GM12878 (cell line): ENCODE measurements around the gene ZNF394. TPM values are rescaled to one million over a fixed set of nuclear protein-coding genes. Genes with fewer than 3 reads are reported as not detected.
"Not testable (repeated sequence)": the region's sequence is repeated elsewhere in the genome, so short reads cannot be mapped to it uniquely, and the experiment has no call there.

Experiments used
- ATAC-seq: fragments of 200-7000 bp; cut with Tn5 transposase; 3 replicates; pipeline ENCODE4 v1.9.1; 2020; ENCODE audit warnings: mild to moderate bottlenecking, moderate library complexity
- BruUV-seq: library from RNA; stranded (reverse); fragments of 400-500 nt; replicated peaks from 2 replicates; lab custom pipeline; 2021; lab: Mats Ljungman, UMichigan
- CTCF ChIA-PET: fragments of 300-600 bp; sonication (Branson Sonifier 250); formaldehyde crosslinking; extraction: SDS; loops from one replicate; lab custom pipeline; 2021; ENCODE audit warnings: inconsistent platforms; lab: Yijun Ruan, JAX
- POLR2A ChIA-PET: fragments of 350-600 bp; formaldehyde crosslinking; extraction: SDS; loops from one replicate; lab custom pipeline; 2021; ENCODE audit warnings: inconsistent platforms; lab: Charles Lee
- RAD21 ChIA-PET: fragments of 300-600 bp; sonication (Branson Sonifier 250); formaldehyde crosslinking; loops from one replicate; lab custom pipeline; 2023; ENCODE audit warnings: antibody characterized with exemption; ENCODE audit not compliant: unreplicated experiment; lab: Charles Lee
- SMC1A ChIA-PET: fragments of 300-600 bp; sonication (Branson Sonifier 250); formaldehyde crosslinking; loops from one replicate; lab custom pipeline; 2023; ENCODE audit not compliant: unreplicated experiment, uncharacterized antibody; lab: Charles Lee
- DNase-seq: peaks from one replicate; pipeline ENCODE4 v3.0.0-alpha.2; 2011; ENCODE audit warnings: low read depth, low spot score
- FAIRE-seq: peaks from 3 replicates; lab custom pipeline; 2011; peaks lifted over from hg19 to GRCh38; lab: Jason Lieb, UNC
- H2AFZ ChIP-seq: 2 replicates; pipeline ENCODE4 v1.6.0; 2011; ENCODE audit warnings: low read depth, low read length, control low read depth; ENCODE audit not compliant: control insufficient read depth
- H3K27ac ChIP-seq: 2 replicates; pipeline ENCODE4 v1.5.1; 2011; ENCODE audit warnings: control low read depth; ENCODE audit not compliant: control insufficient read depth, insufficient read depth
- H3K27me3 ChIP-seq, 2 experiments: replicated peaks in 1 of 2; 2 replicates each; pipeline versions ENCODE4 v1.6.0 to v1.6.1; 2011; ENCODE audit warnings: low read length in 1 of 2; ENCODE audit not compliant: control insufficient read depth in 2 of 2, insufficient read depth in 2 of 2
- H3K36me3 ChIP-seq, 2 experiments: 2 replicates each; pipeline ENCODE4 v1.5.1; 2011; ENCODE audit warnings: low read length in 1 of 2; ENCODE audit not compliant: control insufficient read depth in 2 of 2, insufficient read depth in 2 of 2
- H3K4me1 ChIP-seq: 2 replicates; pipeline ENCODE4 v1.6.1; 2011; ENCODE audit warnings: mild to moderate bottlenecking, low read length, moderate library complexity, mixed read lengths; ENCODE audit not compliant: control insufficient read depth, insufficient read depth
- H3K4me2 ChIP-seq: 2 replicates; pipeline ENCODE4 v1.6.0; 2011; ENCODE audit warnings: control low read depth; ENCODE audit not compliant: control insufficient read depth, insufficient read depth
- H3K4me3 ChIP-seq: fragments of 200-600 bp; sonication (generic); 2 replicates; pipeline ENCODE4 v1.5.1; 2016
- H3K79me2 ChIP-seq: 2 replicates; pipeline ENCODE4 v1.6.0; 2011; ENCODE audit warnings: low read length; ENCODE audit not compliant: control insufficient read depth, insufficient read depth
- H3K9ac ChIP-seq: 2 replicates; pipeline ENCODE4 v1.8.0; 2011; ENCODE audit warnings: low read length, control low read depth, mixed read lengths; ENCODE audit not compliant: control insufficient read depth, insufficient read depth
- H3K9me3 ChIP-seq: replicated peaks from 3 replicates; pipeline ENCODE4 v1.5.1; 2011; ENCODE audit warnings: mild to moderate bottlenecking, low read length; ENCODE audit not compliant: control insufficient read depth, insufficient read depth
- H4K20me1 ChIP-seq: 2 replicates; pipeline ENCODE4 v1.6.0; 2011; ENCODE audit not compliant: control insufficient read depth, insufficient read depth
- BCL11A ChIP-seq: IDR thresholded peaks from 2 replicates; pipeline ENCODE4 v1.6.1; 2011; ENCODE audit warnings: low read depth, low read length
- BHLHE40 ChIP-seq, 2 experiments: fragments of 450-650 bp in 1 of 2; IDR thresholded peaks; 2 replicates each; pipeline ENCODE4 v1.6.1; 2011 to 2017; ENCODE audit warnings: low read depth in 2 of 2, borderline replicate concordance in 1 of 2, improper control_type of control experiment in 1 of 2, low read length in 1 of 2, mild to moderate bottlenecking in 1 of 2
- CEBPB ChIP-seq, 2 experiments: fragments of 150-350 bp in 1 of 2; IDR thresholded peaks; 2 replicates each; pipeline ENCODE4 v1.6.1; 2012 to 2014; ENCODE audit warnings: low read depth in 2 of 2, low read length in 2 of 2, borderline replicate concordance in 1 of 2, inconsistent platforms in 1 of 2
- EGR1 ChIP-seq, 2 experiments: IDR thresholded peaks; 1 replicate in 1 of 2; 2 replicates in 1 of 2; pipeline ENCODE4 v1.6.1; 2011 to 2012; ENCODE audit warnings: low read depth in 2 of 2, low read length in 2 of 2, borderline replicate concordance in 1 of 2, mild to moderate bottlenecking in 1 of 2, moderate library complexity in 1 of 2
- FOXK2 ChIP-seq: fragments of 450-650 bp; IDR thresholded peaks from 2 replicates; pipeline ENCODE4 v1.6.1; 2017; ENCODE audit warnings: mild to moderate bottlenecking, moderate library complexity
- HDGF ChIP-seq: fragments of 450-650 bp; IDR thresholded peaks from 2 replicates; pipeline ENCODE4 v1.6.1; 2016; ENCODE audit warnings: antibody characterized with exemption
- JUND ChIP-seq: IDR thresholded peaks from 2 replicates; pipeline ENCODE4 v1.6.1; 2012; ENCODE audit warnings: low read depth, mild to moderate bottlenecking, low read length, improper control_type of control experiment, moderate library complexity
- MYC ChIP-seq: IDR thresholded peaks from 2 replicates; pipeline ENCODE4 v1.6.1; 2011; ENCODE audit warnings: mild to moderate bottlenecking, low read length, moderate library complexity, inconsistent platforms; ENCODE audit not compliant: insufficient read depth, insufficient replicate concordance, insufficient read length, severe bottlenecking
- NR2C2 ChIP-seq: IDR thresholded peaks from 2 replicates; pipeline ENCODE4 v1.6.1; 2011; ENCODE audit warnings: borderline replicate concordance, low read depth; ENCODE audit not compliant: control insufficient read depth, insufficient read length
- RAD51 ChIP-seq: fragments of 450-650 bp; IDR thresholded peaks from 2 replicates; pipeline ENCODE4 v1.6.1; 2016; ENCODE audit warnings: moderate library complexity, mild to moderate bottlenecking, inconsistent platforms
- RCOR1 ChIP-seq: conservative IDR thresholded peaks from 2 replicates; pipeline ENCODE4 v1.6.1; 2012; ENCODE audit warnings: low read depth, low read length, improper control_type of control experiment
- SIX5 ChIP-seq: IDR thresholded peaks from 2 replicates; pipeline ENCODE4 v1.6.1; 2011; ENCODE audit warnings: mild to moderate bottlenecking, low read depth, low read length, moderate library complexity; ENCODE audit not compliant: severe bottlenecking
- SREBF2 ChIP-seq: IDR thresholded peaks from 2 replicates; pipeline ENCODE4 v1.6.1; 2012; ENCODE audit warnings: mild to moderate bottlenecking, low read length
- TAF1 ChIP-seq: IDR thresholded peaks from 2 replicates; pipeline ENCODE4 v1.6.1; 2011; ENCODE audit warnings: mild to moderate bottlenecking, low read depth, low read length, borderline replicate concordance
- YY1 ChIP-seq: IDR thresholded peaks from 2 replicates; pipeline ENCODE4 v1.6.1; 2011; ENCODE audit warnings: low read depth, mild to moderate bottlenecking, low read length
- WGBS: methylation state at CpG from one replicate; pipeline ENCODE4 v1.1.6; 2016; ENCODE audit warnings: low lambda C conversion rate; ENCODE audit not compliant: insufficient replicate concordance, insufficient coverage; ENCODE audit errors: missing lambda C conversion rate; 5-methylcytosine and 5-hydroxymethylcytosine counted together
- in situ Hi-C: fragments of 300-500 bp; cut with MboI; formaldehyde crosslinking; loops from 9 replicates; pipeline ENCODE4 v1.14.3; 2018; ENCODE audit warnings: mixed read lengths
- intact Hi-C: fragments of 100-400 bp; cut with micrococcal nuclease; formaldehyde crosslinking; loops from one replicate; pipeline ENCODE4 v1.14.2; 2022; ENCODE audit not compliant: unreplicated experiment
- polyA plus RNA-seq, 11 experiments: library from polyadenylated mRNA; depleted of rRNA in 4 of 11; unstranded in 6 of 11; stranded (reverse) in 5 of 11; fragments of >200 nt; fragmentation: Nextera tagmentation in 4 of 11; fragmentation: Illumina TruSeq in 1 of 11; extraction: Ambion mirVana in 4 of 11; extraction: Trizol in 1 of 11; gene quantifications; 1 replicate in 1 of 11; 2 replicates in 10 of 11; pipeline versions ENCODE4 v1.2.1 to v1.2.3, GENCODE V29; 2011 to 2016; ENCODE audit warnings: inconsistent platforms in 2 of 11, missing spikeins in 2 of 11, low read depth in 1 of 11
- total RNA-seq, 4 experiments: library from RNA; depleted of rRNA in 3 of 4; stranded (reverse); fragments of >200 nt in 3 of 4; fragmentation: Illumina TruSeq in 1 of 4; extraction: Trizol in 1 of 4; gene quantifications; 2 replicates each; pipeline versions ENCODE4 v1.2.1 to v1.2.3, GENCODE V29; 2013 to 2021
- TF ChIP-seq, protein P1 (sequence below): fragments of 450-650 bp; IDR thresholded peaks from 2 replicates; pipeline ENCODE4 v1.6.1; 2016; ENCODE audit warnings: mild to moderate bottlenecking
- TF ChIP-seq, protein P2 (sequence below): IDR thresholded peaks from 2 replicates; pipeline ENCODE4 v1.6.1; 2012; ENCODE audit warnings: low read length, inconsistent platforms

The ZNF394 gene
- total and polyA plus RNA-seq, 10 of the 15 experiments (the other 5 are each of a cell fraction or from before 2014, with no cell fraction given): 2.5 to 26.8 (median 22.7) TPM

DNA sequence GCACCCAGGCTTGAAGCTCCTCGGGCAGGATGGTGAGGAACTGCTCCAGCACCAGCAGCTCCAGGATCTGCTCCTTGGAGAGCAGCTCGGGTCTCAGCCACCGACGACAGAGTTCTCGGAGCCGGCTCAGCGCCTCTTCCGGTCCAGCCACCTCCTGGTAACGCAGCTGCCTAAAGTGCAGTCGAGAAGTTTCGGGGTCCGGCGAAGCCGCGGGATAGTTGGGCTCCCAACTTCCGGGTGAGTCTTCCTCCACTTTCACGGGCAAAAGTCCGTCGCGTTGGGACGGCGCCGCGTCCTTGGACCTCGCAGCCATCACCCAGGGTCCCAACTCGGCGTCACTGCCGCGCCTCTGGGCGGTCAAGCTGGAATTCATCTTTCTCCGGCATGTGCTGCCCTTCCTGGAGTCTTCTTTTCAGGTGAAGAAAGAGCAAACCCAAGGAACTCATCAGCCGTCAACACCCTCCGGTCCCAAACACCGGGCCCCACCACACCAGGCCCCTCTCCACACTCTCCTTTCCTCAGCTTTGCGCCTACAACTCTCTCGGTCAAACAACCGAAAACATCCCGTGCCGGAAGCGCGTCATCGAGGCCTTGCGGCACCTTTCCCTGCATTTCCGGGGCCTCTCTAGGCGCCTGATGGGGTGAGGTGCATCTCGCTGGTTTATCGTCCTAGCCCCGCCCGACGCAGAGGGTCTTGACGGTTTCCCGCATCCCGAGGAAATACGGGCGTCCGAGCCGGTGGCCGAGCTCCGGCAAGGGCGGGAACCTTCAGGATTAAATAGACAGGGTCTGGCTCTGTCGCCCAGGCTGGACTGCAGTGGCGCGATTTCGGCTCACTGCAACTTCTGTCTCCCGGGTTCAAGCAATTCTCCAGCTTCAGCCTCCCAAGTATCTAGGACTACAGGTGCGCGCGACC lies at the start of gene ZNF394 (continued):
- TF ChIP-seq YY1 (peak; percentile 5; the same call in 1 of the 2 replicates), HDGF (no peak; the same call in 1 of the 2 replicates), EGR1 (IDR thresholded peaks at IDR 0.05; ENCODE audit: borderline replicate concordance in 1 of 2, low read depth in 2 of 2, low read length in 2 of 2) (peak in 1 of 2 experiments; percentile 64; a peak in 1 of 3 replicates), RAD51 (no peak), BHLHE40 (IDR thresholded peaks at IDR 0.05; ENCODE audit: borderline replicate concordance in 1 of 2, low read depth in 2 of 2, low read length in 1 of 2) (peak; percentile 87 to 94), CEBPB (IDR thresholded peaks at IDR 0.05; ENCODE audit: borderline replicate concordance in 1 of 2, low read depth in 2 of 2, low read length in 2 of 2) (no peak), SIX5 (peak; percentile 52), TAF1 (peak; percentile 84; the same call in 1 of the 2 replicates), FOXK2 (0 out of 2 replicates have a peak, but pooled peaks have one; percentile 21), BCL11A (no peak), NR2C2 (no peak), SREBF2 (no peak), JUND (no peak), RCOR1 (no peak), MYC (peak; percentile 38)
- TF ChIP-seq, protein P1, sequence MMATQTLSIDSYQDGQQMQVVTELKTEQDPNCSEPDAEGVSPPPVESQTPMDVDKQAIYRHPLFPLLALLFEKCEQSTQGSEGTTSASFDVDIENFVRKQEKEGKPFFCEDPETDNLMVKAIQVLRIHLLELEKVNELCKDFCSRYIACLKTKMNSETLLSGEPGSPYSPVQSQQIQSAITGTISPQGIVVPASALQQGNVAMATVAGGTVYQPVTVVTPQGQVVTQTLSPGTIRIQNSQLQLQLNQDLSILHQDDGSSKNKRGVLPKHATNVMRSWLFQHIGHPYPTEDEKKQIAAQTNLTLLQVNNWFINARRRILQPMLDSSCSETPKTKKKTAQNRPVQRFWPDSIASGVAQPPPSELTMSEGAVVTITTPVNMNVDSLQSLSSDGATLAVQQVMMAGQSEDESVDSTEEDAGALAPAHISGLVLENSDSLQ: peak; percentile 38; the same call in 1 of the 2 replicates
- TF ChIP-seq, protein P2, sequence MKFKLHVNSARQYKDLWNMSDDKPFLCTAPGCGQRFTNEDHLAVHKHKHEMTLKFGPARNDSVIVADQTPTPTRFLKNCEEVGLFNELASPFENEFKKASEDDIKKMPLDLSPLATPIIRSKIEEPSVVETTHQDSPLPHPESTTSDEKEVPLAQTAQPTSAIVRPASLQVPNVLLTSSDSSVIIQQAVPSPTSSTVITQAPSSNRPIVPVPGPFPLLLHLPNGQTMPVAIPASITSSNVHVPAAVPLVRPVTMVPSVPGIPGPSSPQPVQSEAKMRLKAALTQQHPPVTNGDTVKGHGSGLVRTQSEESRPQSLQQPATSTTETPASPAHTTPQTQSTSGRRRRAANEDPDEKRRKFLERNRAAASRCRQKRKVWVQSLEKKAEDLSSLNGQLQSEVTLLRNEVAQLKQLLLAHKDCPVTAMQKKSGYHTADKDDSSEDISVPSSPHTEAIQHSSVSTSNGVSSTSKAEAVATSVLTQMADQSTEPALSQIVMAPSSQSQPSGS: no peak

DNA sequence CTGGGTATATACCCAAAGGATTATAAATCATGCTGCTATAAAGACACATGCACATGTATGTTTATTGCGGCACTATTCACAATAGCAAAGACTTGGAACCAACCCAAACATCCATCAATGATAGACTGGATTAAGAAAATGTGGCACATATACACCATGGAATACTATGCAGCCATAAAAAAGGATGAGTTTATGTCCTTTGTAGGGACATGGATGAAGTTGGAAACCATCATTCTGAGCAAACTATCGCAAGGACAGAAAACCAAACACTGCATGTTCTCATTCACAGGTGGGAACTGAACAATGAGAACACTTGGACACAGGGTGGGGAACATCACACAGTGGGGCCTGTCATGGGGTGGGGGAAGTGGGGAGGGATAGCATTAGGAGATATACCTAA lies 49.5 kb upstream of the ZNF394 start:
- in situ Hi-C loops, H3K9me3 ChIP-seq, H3K4me1 ChIP-seq, RAD21 ChIA-PET, CTCF ChIA-PET, ATAC-seq, H3K27me3 ChIP-seq, intact Hi-C loops, H3K36me3 ChIP-seq, H3K4me3 ChIP-seq, H3K27ac ChIP-seq, FAIRE-seq, H3K4me2 ChIP-seq, H4K20me1 ChIP-seq, H3K9ac ChIP-seq, DNase-seq, BruUV-seq, H2AFZ ChIP-seq: not testable (repeated sequence)
- POLR2A ChIA-PET: interaction anchor here (0.6 kb wide), 1 partner anchor 18 kb away, joined by 3 read pairs; no protein-coding TSS in a partner anchor
- 100% methylated on average over 1 of the region's 2 CpGs for WGBS
- SMC1A ChIA-PET: interaction anchor here (0.6 kb wide), 1 partner anchor 84 kb away, joined by 3 read pairs; no protein-coding TSS in a partner anchor
- peaks cover 13% of the 10 kb centered on the region for H3K79me2 ChIP-seq
